Dermis lymphatic vessel endothelial cell (primary cell): ENCODE measurements around the gene QPCT. TPM values are rescaled to one million over a fixed set of nuclear protein-coding genes. Genes with fewer than 3 reads are reported as not detected.

Experiments used
- total RNA-seq: library from RNA; depleted of rRNA; stranded (reverse); fragments of >200 nt; gene quantifications from 2 replicates; pipeline ENCODE4 v1.2.1, GENCODE V29; 2014

QPCT gene
- 0.26 and 0.43 TPM in 2 replicates for total RNA-seq

DNA sequence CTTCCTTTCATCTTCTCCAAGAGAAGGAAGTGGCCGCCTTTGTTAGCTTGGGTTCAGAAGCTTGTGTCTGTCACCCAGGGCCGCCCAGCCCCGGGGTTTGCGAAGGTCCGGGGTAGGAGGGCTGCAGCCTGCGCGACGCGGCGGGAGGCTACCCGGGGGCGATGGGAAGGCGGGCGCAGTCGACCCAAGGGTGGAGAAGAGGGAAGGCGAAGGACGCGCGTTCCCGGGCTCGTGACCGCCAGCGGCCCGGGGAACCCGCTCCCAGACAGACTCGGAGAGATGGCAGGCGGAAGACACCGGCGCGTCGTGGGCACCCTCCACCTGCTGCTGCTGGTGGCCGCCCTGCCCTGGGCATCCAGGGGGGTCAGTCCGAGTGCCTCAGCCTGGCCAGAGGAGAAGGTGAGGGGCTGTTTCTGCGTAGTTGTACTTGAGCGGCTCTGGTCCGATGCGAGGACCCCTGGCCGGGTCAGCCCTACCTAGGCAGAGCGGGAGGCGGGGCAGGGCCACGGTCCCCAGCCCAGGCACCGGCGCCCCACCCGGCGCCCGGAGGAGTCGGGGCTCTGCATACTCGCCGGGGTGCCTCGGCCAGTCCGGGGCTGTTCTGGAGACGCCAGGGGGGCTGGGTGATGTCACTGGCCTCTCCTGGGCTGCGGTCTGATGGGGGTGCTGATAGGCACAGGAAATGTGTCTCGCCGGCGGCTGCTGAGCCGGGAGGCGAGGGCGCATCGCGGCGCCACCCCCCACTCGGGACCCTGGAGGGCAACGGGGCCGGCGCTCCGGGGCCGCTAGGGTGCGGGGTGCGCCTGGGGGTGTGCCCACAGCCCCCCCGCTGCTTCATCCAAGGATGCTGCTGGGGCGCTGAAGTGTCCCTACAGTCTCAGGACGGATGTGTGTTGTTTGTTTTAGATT is at the start of gene QPCT:
TSS of gene QPCT (plus strand) at position 178 of the 909 bp plus-strand sequence. CDS start at position 280, 102 bp downstream.

DNA sequence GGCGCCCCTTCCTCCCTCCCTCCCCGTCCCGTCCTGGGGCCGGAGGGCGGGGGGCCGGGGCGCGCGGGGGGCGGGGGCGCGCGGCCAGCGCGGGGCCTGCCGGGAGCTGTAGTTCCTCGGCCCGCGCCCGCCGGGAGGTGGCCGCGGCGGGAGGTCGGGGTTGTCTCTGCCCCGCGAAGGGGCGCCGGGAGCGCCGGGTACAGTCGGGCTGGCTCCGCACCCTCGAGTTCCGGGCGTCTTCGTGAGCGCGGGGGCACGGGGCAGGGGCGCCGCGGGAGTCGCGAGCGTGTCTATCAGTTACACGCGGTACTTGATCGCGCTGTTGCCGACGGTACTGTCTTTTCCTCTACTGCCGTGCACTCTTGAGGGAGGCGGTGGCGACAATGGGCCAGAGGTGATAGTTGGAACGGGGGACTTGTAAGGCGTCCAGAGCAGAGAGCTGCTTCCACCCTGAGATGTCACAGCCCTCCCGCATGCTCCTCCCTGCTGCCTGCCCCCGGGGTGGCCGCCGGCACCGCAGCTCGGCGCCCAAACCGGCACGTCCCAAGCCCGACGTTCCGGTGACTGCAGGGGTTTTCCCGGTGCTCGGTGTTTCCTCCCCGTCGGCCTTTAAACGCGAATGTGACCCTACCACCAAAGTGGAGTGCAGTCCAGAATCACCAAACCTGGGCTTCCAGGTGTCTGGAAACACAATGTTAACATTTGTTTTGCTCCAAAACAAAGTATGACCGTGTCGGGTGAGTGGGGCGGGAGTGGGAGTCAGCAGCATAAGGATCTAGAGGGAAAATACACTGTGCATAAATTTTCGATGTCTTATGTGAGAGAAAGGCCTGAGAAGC is 19.4 kb upstream of the QPCT start, which contains the start of gene PRKD3:
TSS of gene PRKD3 (minus strand) at position 48 of the 839 bp plus-strand sequence. CDS start 8,309 bp downstream, outside the sequence.

Other genes with a start within 250 kb of the QPCT start
- gene EIF2AK2, start 187.7 kb upstream of the QPCT start, total RNA-seq, result 19.3 and 22.8 TPM in 2 replicates
- gene SULT6B1, start 156.0 kb upstream of the QPCT start, total RNA-seq, result not detected in 2 replicates
- 8.0 and 8.8 TPM in 2 replicates for gene CEBPZOS, start 148.1 kb upstream of the QPCT start, total RNA-seq
- 31.1 and 52.5 TPM in 2 replicates for gene CEBPZ, start 113.0 kb upstream of the QPCT start, total RNA-seq
- 9.1 and 14.3 TPM in 2 replicates for gene NDUFAF7, start 113.0 kb upstream of the QPCT start, total RNA-seq
- 48.2 and 62.8 TPM in 2 replicates for gene PRKD3, start 19.8 kb upstream of the QPCT start, total RNA-seq